ENCODE measurements around the gene NEK10.

DNA sequence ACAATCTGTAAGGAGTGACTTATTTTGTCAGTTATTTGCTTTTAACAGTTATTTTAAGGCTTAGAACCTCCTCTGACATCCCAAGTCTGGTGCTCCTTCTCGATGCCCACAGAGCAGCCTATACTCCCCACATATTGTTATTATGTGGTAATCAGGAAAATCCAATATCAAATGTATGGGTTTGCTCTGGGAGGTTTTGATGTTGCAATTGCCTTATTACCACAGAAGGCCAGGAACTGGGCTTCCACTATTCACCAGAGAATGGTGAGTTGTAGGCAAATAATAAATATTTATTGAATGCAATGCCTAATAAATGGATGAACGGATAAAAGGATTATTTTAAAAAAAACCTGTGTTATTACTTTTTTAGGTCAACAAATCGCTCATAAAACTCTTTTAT, 12.2 kb downstream of the NEK10 start:
- no peak for TF ChIP-seq CTCF (IDR thresholded peaks at IDR 0.05)
- no peak for TF ChIP-seq POLR2A (IDR thresholded peaks at IDR 0.05)

Data from lower leg skin (tissue), 3 donors.